H1 (cell line): Measurements from ENCODE around the gene PPP2R5B. TPM values are rescaled to one million over a fixed set of nuclear protein-coding genes. Genes with fewer than 3 reads are reported as not detected.

Experiments used
- CTCF ChIA-PET: fragments of 300-600 bp; sonication (Branson Sonifier 250); formaldehyde crosslinking; loops from one replicate; lab custom pipeline; 2021; ENCODE audit not compliant: partially characterized antibody; lab: Charles Lee
- POLR2A ChIA-PET: fragments of 300-600 bp; sonication (Branson Sonifier 250); formaldehyde crosslinking; loops from one replicate; lab custom pipeline; 2021; ENCODE audit warnings: inconsistent platforms; ENCODE audit not compliant: partially characterized antibody; lab: Charles Lee
- DNase-seq, 2 experiments: peaks; one replicate each; pipeline versions ENCODE4 v3.0.0 to v3.0.0-alpha.2; 2010 to 2022; ENCODE audit warnings: low spot score in 2 of 2, low read depth in 1 of 2, mixed read lengths in 1 of 2
- FAIRE-seq: peaks from 2 replicates; lab custom pipeline; 2011; peaks lifted over from hg19 to GRCh38; lab: Jason Lieb, UNC
- H2AFZ ChIP-seq: 2 replicates; pipeline ENCODE4 v1.8.1; 2012; ENCODE audit warnings: low read length, inconsistent platforms
- H2AK5ac ChIP-seq: 2 replicates; pipeline ENCODE4 v1.6.1; 2013; ENCODE audit warnings: low read depth, low read length
- H2BK120ac ChIP-seq: replicated peaks from 2 replicates; pipeline ENCODE3; 2013; ENCODE audit warnings: low read depth, low read length, inconsistent platforms
- H2BK12ac ChIP-seq: 2 replicates; pipeline ENCODE4 v1.6.1; 2013; ENCODE audit warnings: low read depth, low read length
- H2BK15ac ChIP-seq: 2 replicates; pipeline ENCODE4 v1.6.1; 2013; ENCODE audit warnings: low read length
- H2BK20ac ChIP-seq: 2 replicates; pipeline ENCODE4 v1.6.1; 2013; ENCODE audit warnings: low read length
- H2BK5ac ChIP-seq: 2 replicates; pipeline ENCODE4 v1.6.1; 2013; ENCODE audit warnings: low read depth, low read length
- H3K14ac ChIP-seq: 2 replicates; pipeline ENCODE4 v1.6.1; 2013; ENCODE audit warnings: inconsistent platforms; ENCODE audit not compliant: insufficient read length
- H3K18ac ChIP-seq: 2 replicates; pipeline ENCODE4 v1.6.1; 2013; ENCODE audit warnings: low read length; ENCODE audit errors: extremely low read depth
- H3K23ac ChIP-seq: 2 replicates; pipeline ENCODE4 v1.6.1; 2013; ENCODE audit warnings: inconsistent platforms; ENCODE audit not compliant: insufficient read length
- H3K23me2 ChIP-seq: 2 replicates; pipeline ENCODE4 v1.6.1; 2013; ENCODE audit warnings: low read depth, low read length
- H3K27ac ChIP-seq: 2 replicates; pipeline ENCODE4 v1.6.1; 2011; ENCODE audit warnings: low read depth, low read length, inconsistent platforms
- H3K27me3 ChIP-seq, 4 experiments: replicated peaks in 1 of 4; 1 replicate in 1 of 4; 2 replicates in 3 of 4; pipeline versions ENCODE4 v1.6.1 to v1.8.1; 2011 to 2013; ENCODE audit warnings: low read length in 3 of 4, mild to moderate bottlenecking in 3 of 4, inconsistent platforms in 2 of 4, mixed read lengths in 2 of 4, moderate library complexity in 1 of 4; ENCODE audit not compliant: control insufficient read depth in 3 of 4, insufficient read depth in 3 of 4; ENCODE audit errors: extremely low read depth in 1 of 4
- H3K36me3 ChIP-seq, 4 experiments: 2 replicates each; pipeline versions ENCODE4 v1.6.1 to v1.8.1; 2011 to 2013; ENCODE audit warnings: mild to moderate bottlenecking in 4 of 4, low read length in 3 of 4, moderate library complexity in 2 of 4, control low read depth in 1 of 4, inconsistent platforms in 1 of 4; ENCODE audit not compliant: insufficient read depth in 4 of 4, control insufficient read depth in 2 of 4
- H3K4ac ChIP-seq: replicated peaks from 2 replicates; pipeline ENCODE3; 2013; ENCODE audit warnings: low read length, low read depth, mixed read lengths, inconsistent platforms; ENCODE audit not compliant: insufficient read length
- H3K4me1 ChIP-seq, 4 experiments: replicated peaks in 1 of 4; 1 replicate in 1 of 4; 2 replicates in 3 of 4; pipeline versions ENCODE4 v1.6.1 to v1.8.1; 2011 to 2013; ENCODE audit warnings: low read length in 3 of 4, inconsistent platforms in 2 of 4, mixed read lengths in 1 of 4; ENCODE audit not compliant: insufficient read depth in 4 of 4, control insufficient read depth in 3 of 4
- H3K4me2 ChIP-seq, 2 experiments: 2 replicates each; pipeline versions ENCODE4 v1.6.1 to v1.8.1; 2011 to 2013; ENCODE audit warnings: low read depth in 2 of 2, low read length in 2 of 2, control low read depth in 1 of 2, inconsistent platforms in 1 of 2, mild to moderate bottlenecking in 1 of 2; ENCODE audit not compliant: insufficient read depth in 1 of 2
- H3K4me3 ChIP-seq, 4 experiments: fragments of 200-600, 300-600 bp in 1 of 4; sonication (generic), shearing (Covaris generic), sonication (Bioruptor Twin) in 1 of 4; 2 replicates each; pipeline versions ENCODE4 v1.5.1 to v1.8.1; 2011 to 2016; ENCODE audit warnings: low read length in 4 of 4, low read depth in 3 of 4, control low read depth in 2 of 4, inconsistent platforms in 2 of 4, mild to moderate bottlenecking in 2 of 4, mixed read lengths in 1 of 4, moderate library complexity in 1 of 4; ENCODE audit not compliant: insufficient read depth in 2 of 4; ENCODE audit errors: extremely low read depth in 1 of 4
- H3K56ac ChIP-seq: replicated peaks from 2 replicates; pipeline ENCODE3; 2013; ENCODE audit warnings: low read depth, mild to moderate bottlenecking, mixed read lengths, low read length, inconsistent platforms; ENCODE audit not compliant: insufficient read length
- H3K79me1 ChIP-seq: 2 replicates; pipeline ENCODE4 v1.6.1; 2013; ENCODE audit warnings: low read depth, low read length, control low read depth
- H3K79me2 ChIP-seq, 2 experiments: 2 replicates each; pipeline versions ENCODE4 v1.6.1 to v1.8.1; 2012 to 2013; ENCODE audit warnings: low read length in 2 of 2, mild to moderate bottlenecking in 2 of 2, inconsistent platforms in 1 of 2; ENCODE audit not compliant: insufficient read depth in 2 of 2, control insufficient read depth in 1 of 2
- H3K9ac ChIP-seq, 4 experiments: replicated peaks in 1 of 4; 1 replicate in 1 of 4; 2 replicates in 3 of 4; pipeline versions ENCODE4 v1.6.1 to v1.8.1; 2011 to 2013; ENCODE audit warnings: low read depth in 3 of 4, low read length in 3 of 4, control low read depth in 2 of 4, mild to moderate bottlenecking in 2 of 4, moderate library complexity in 2 of 4, inconsistent platforms in 1 of 4; ENCODE audit errors: extremely low read depth in 1 of 4
- H3K9me3 ChIP-seq, 2 experiments: 2 replicates each; pipeline versions ENCODE4 v1.6.1 to v1.8.1; 2012 to 2013; ENCODE audit warnings: mild to moderate bottlenecking in 2 of 2, moderate library complexity in 2 of 2, control low read depth in 1 of 2, inconsistent platforms in 1 of 2, low read depth in 1 of 2, low read length in 1 of 2, mixed read lengths in 1 of 2; ENCODE audit not compliant: insufficient read depth in 2 of 2
- H4K20me1 ChIP-seq, 2 experiments: replicated peaks in 1 of 2; 2 replicates each; pipeline versions ENCODE3 to v1.8.1; 2011 to 2013; ENCODE audit warnings: inconsistent platforms in 2 of 2, low read length in 2 of 2, mild to moderate bottlenecking in 1 of 2; ENCODE audit not compliant: insufficient read depth in 2 of 2, control insufficient read depth in 1 of 2
- H4K5ac ChIP-seq: 2 replicates; pipeline ENCODE4 v1.6.1; 2013; ENCODE audit warnings: low read length, low read depth, mixed read lengths, inconsistent platforms; ENCODE audit not compliant: insufficient read length
- H4K8ac ChIP-seq: 2 replicates; pipeline ENCODE4 v1.8.0; 2013; ENCODE audit warnings: mild to moderate bottlenecking, moderate library complexity, low read length, inconsistent platforms; ENCODE audit not compliant: insufficient read depth; ENCODE audit errors: extremely low read depth
- H4K91ac ChIP-seq: replicated peaks from 2 replicates; pipeline ENCODE3; 2013; ENCODE audit warnings: low read length, mixed read lengths, inconsistent platforms; ENCODE audit not compliant: insufficient read length
- BCL11A ChIP-seq, 2 experiments: IDR thresholded peaks; one replicate each; pipeline ENCODE4 v1.6.1; 2011; ENCODE audit warnings: low read depth in 2 of 2, low read length in 2 of 2, mild to moderate bottlenecking in 2 of 2
- KDM1A ChIP-seq: fragments of 200-600, 300-600 bp; sonication (generic); IDR thresholded peaks from 2 replicates; pipeline ENCODE4 v1.7.1; 2016; ENCODE audit warnings: mild to moderate bottlenecking, low read length, borderline replicate concordance
- POLR2AphosphoS5 ChIP-seq: IDR thresholded peaks from 2 replicates; pipeline ENCODE4 v1.6.1; 2011; ENCODE audit warnings: low read depth, low read length
- WGBS, 2 experiments: shearing (Covaris generic) in 1 of 2; methylation state at CpG; one replicate each; pipeline versions ENCODE4 v1.1.6 to v1.1.7; 2013 to 2015; ENCODE audit warnings: low lambda C conversion rate in 2 of 2, mixed read lengths in 2 of 2, inconsistent platforms in 1 of 2, low coverage in 1 of 2, missing lambda C conversion rate in 1 of 2; ENCODE audit not compliant: insufficient replicate concordance in 2 of 2, insufficient coverage in 1 of 2, insufficient read length in 1 of 2; ENCODE audit errors: extremely low coverage in 1 of 2, missing lambda C conversion rate in 1 of 2; 5-methylcytosine and 5-hydroxymethylcytosine counted together
- polyA plus RNA-seq, 7 experiments: library from polyadenylated mRNA; depleted of rRNA in 3 of 7; stranded (reverse) in 5 of 7; unstranded in 2 of 7; fragments of >200 nt in 5 of 7; fragments of 200-250 nt in 2 of 7; gene quantifications; 1 replicate in 5 of 7; 2 replicates in 1 of 7; 4 replicates in 1 of 7; pipeline versions ENCODE4 v1.2.1 to v1.2.3, GENCODE V29; 2011 to 2013; ENCODE audit warnings: missing spikeins in 2 of 7, mixed read lengths in 2 of 7
- total RNA-seq: library from RNA; stranded (reverse); fragmentation: NEBNext Ultra II Directional; extraction: Animal tissue kit (Norgen Biotek cat#: 25700); gene quantifications from 2 replicates; pipeline ENCODE4 v1.2.1, GENCODE V29; 2021
- TF ChIP-seq, protein P1 (sequence below): IDR thresholded peaks from 2 replicates; pipeline ENCODE4 v1.6.1; 2012; ENCODE audit warnings: low read length, inconsistent platforms

Gene PPP2R5B
- total and polyA plus RNA-seq, 2 of the 8 experiments (the other 6 are each of a cell fraction or from before 2014, with no cell fraction given): 4.9 to 5.1 TPM

DNA sequence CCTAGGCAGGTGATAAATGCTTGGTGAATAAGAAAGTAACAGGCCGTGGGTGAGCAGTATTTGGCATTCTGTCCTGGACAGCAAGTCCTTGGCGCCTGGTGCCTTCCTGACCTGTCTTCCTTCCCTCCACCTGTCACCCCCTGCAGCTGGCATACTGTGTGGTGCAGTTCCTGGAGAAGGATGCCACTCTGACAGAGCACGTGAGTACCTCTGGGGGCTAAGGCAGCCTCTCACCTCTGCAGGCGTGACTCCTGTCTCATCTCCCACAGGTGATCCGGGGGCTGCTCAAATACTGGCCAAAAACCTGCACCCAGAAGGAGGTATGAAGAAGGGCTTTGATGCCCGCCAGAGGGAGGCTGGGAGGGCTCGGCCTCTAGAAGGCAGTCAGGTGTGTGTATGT is 6.8 kb downstream of the PPP2R5B start:
- FAIRE-seq: no peak
- Histone ChIP-seq H3K79me1 (no peaks in the 10 kb centered on the region), H3K4me3 (no peak overlapping the region), H3K27ac (no peak overlapping the region), H3K27me3 (no peaks in the 10 kb centered on the region; a peak in 1 of 7 replicates), H4K8ac (no peak overlapping the region), H3K79me2 (no peaks in the 10 kb centered on the region), H3K14ac (no peak overlapping the region), H3K23me2 (peaks cover 2% of the 10 kb centered on the region; the same call in 1 of the 2 replicates), H3K4me1 (peaks cover 1 to 14% (median 7%) of the 10 kb centered on the region in 4 experiments), H3K4ac (no peak overlapping the region), H2BK12ac (no peak overlapping the region), H3K9ac (no peak overlapping the region), H3K56ac (no peak overlapping the region), H4K20me1 (peaks cover 0 to 4% of the 10 kb centered on the region in 2 experiments), H4K5ac (no peak overlapping the region)
- WGBS, 2 experiments: 76% methylated on average over 7 of the region's 7 CpGs; no CpG with 5 or more reads in 1 of the 2 experiments
- CTCF ChIA-PET: no interaction called here
- TF ChIP-seq POLR2AphosphoS5 (no peak), KDM1A (no peak), BCL11A (IDR thresholded peaks at IDR 0.05; ENCODE audit: low read depth in 2 of 2, low read length in 2 of 2) (no peak)
- TF ChIP-seq, protein P1, sequence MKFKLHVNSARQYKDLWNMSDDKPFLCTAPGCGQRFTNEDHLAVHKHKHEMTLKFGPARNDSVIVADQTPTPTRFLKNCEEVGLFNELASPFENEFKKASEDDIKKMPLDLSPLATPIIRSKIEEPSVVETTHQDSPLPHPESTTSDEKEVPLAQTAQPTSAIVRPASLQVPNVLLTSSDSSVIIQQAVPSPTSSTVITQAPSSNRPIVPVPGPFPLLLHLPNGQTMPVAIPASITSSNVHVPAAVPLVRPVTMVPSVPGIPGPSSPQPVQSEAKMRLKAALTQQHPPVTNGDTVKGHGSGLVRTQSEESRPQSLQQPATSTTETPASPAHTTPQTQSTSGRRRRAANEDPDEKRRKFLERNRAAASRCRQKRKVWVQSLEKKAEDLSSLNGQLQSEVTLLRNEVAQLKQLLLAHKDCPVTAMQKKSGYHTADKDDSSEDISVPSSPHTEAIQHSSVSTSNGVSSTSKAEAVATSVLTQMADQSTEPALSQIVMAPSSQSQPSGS: no peak
- TF ChIP-seq, all 59 proteins: peak for 0
- Histone ChIP-seq H2BK120ac (no peak overlapping the region), H3K9me3 (no peaks in the 10 kb centered on the region), H2AK5ac (no peak overlapping the region), H3K36me3 (no peaks in the 10 kb centered on the region; a peak in 1 of 8 replicates), H4K91ac (no peak overlapping the region), H3K18ac (no peak overlapping the region), H2AFZ (no peak overlapping the region), H2BK20ac (no peak overlapping the region), H3K4me2 (no peak overlapping the region), H3K23ac (no peak overlapping the region), H2BK5ac (no peak overlapping the region), H2BK15ac (no peak overlapping the region)
- DNase-seq: no peak
- POLR2A ChIA-PET: interaction anchor here (1.3 kb wide), 1 partner anchor 15 kb away, joined by 3 read pairs; no protein-coding TSS in a partner anchor
